ENCODE data around the gene SLC14A1. TPM values are rescaled to one million over a fixed set of nuclear protein-coding genes. Genes with fewer than 3 reads are reported as not detected.

Gene SLC14A1
- total RNA-seq, 2 experiments from 2014 or later, result 5.2 to 5.3 TPM

GRCh38 chr18:45752681-45753080, 28.7 kb downstream of the SLC14A1 start:
- H3K36me3 ChIP-seq (ENCODE audit: insufficient read depth, low read length), result no peaks in the 10 kb centered on the region
- peaks cover 42% of the 10 kb centered on the region for H3K27me3 Mint-ChIP-seq
- no peaks in the 10 kb centered on the region for H3K36me3 Mint-ChIP-seq (ENCODE audit: low read depth)
- H3K4me1 ChIP-seq (ENCODE audit: insufficient read depth, low read length), result no peaks in the 10 kb centered on the region
- peaks cover 3 to 5% of the 10 kb centered on the region in 2 experiments for H3K27me3 ChIP-seq (ENCODE audit: control insufficient read depth in 1 of 2, insufficient read depth in 2 of 2, low read length in 2 of 2)
- ChIA-PET POLR2A (no interaction called here), CTCF (no interaction called here)
- no peak overlapping the region for H3K4me3 ChIP-seq (ENCODE audit: low read length)
- H3K27ac Mint-ChIP-seq, result no peak overlapping the region
- no peaks in the 10 kb centered on the region for H3K9me3 Mint-ChIP-seq
- no peaks in the 10 kb centered on the region for H3K4me1 Mint-ChIP-seq (ENCODE audit: low read depth)
- no peak for ATAC-seq (ENCODE audit: poor library complexity)
- intact Hi-C loops (cut with DNase I, micrococcal nuclease), result no loop called here
- no peak overlapping the region for H3K27ac ChIP-seq (ENCODE audit: low read depth in 1 of 2, low read length in 2 of 2)
- no peaks in the 10 kb centered on the region for H3K9me3 ChIP-seq (ENCODE audit: control insufficient read depth in 1 of 2, insufficient read depth in 1 of 2, low read length in 2 of 2)
- DNase-seq, result no peak
- TF ChIP-seq CTCF (IDR thresholded peaks at IDR 0.05), result no peak
- H3K4me3 Mint-ChIP-seq, result no peak overlapping the region

- peaks cover 42% of the 10 kb centered on the region for H3K27me3 Mint-ChIP-seq
- ATAC-seq (ENCODE audit: poor library complexity) (no peak), DNase-seq (no peak)
- Histone ChIP-seq H3K9me3 (ENCODE audit: control insufficient read depth in 1 of 2, insufficient read depth in 1 of 2, low read length in 2 of 2) (no peaks in the 10 kb centered on the region), H3K36me3 (ENCODE audit: insufficient read depth, low read length) (no peaks in the 10 kb centered on the region), H3K4me1 (ENCODE audit: insufficient read depth, low read length) (no peaks in the 10 kb centered on the region), H3K27ac (ENCODE audit: low read depth in 1 of 2, low read length in 2 of 2) (no peak overlapping the region), H3K4me3 (ENCODE audit: low read length) (no peak overlapping the region), H3K27me3 (ENCODE audit: control insufficient read depth in 1 of 2, insufficient read depth in 2 of 2, low read length in 2 of 2) (peaks cover 3 to 5% of the 10 kb centered on the region in 2 experiments)
- H3K9me3 Mint-ChIP-seq, result no peaks in the 10 kb centered on the region
- no peaks in the 10 kb centered on the region for H3K4me1 Mint-ChIP-seq (ENCODE audit: low read depth)
- intact Hi-C loops (cut with DNase I, micrococcal nuclease), result no loop called here
- H3K36me3 Mint-ChIP-seq (ENCODE audit: low read depth), result no peaks in the 10 kb centered on the region
- CTCF ChIA-PET, result no interaction called here
- H3K27ac Mint-ChIP-seq, result no peak overlapping the region
- no peak overlapping the region for H3K4me3 Mint-ChIP-seq
- TF ChIP-seq CTCF (IDR thresholded peaks at IDR 0.05), result no peak
- POLR2A ChIA-PET, result no interaction called here
Observed at GRCh38 chr18:45753286-45753685, 29.3 kb downstream of the SLC14A1 start.

- H3K4me3 ChIP-seq (ENCODE audit: low read length), result no peak overlapping the region
- ATAC-seq (ENCODE audit: poor library complexity) (no peak), DNase-seq (no peak)
- no peaks in the 10 kb centered on the region for H3K9me3 ChIP-seq (ENCODE audit: control insufficient read depth in 1 of 2, insufficient read depth in 1 of 2, low read length in 2 of 2)
- Mint-ChIP-seq H3K4me3 (no peak overlapping the region), H3K4me1 (ENCODE audit: low read depth) (no peaks in the 10 kb centered on the region), H3K36me3 (ENCODE audit: low read depth) (no peaks in the 10 kb centered on the region), H3K27ac (no peak overlapping the region), H3K27me3 (peaks cover 48% of the 10 kb centered on the region), H3K9me3 (no peaks in the 10 kb centered on the region)
- no peak for TF ChIP-seq CTCF (IDR thresholded peaks at IDR 0.05)
- H3K4me1 ChIP-seq (ENCODE audit: insufficient read depth, low read length), result no peaks in the 10 kb centered on the region
- no peak overlapping the region for H3K27ac ChIP-seq (ENCODE audit: low read depth in 1 of 2, low read length in 2 of 2)
- peaks cover 3 to 5% of the 10 kb centered on the region in 2 experiments for H3K27me3 ChIP-seq (ENCODE audit: control insufficient read depth in 1 of 2, insufficient read depth in 2 of 2, low read length in 2 of 2)
- ChIA-PET POLR2A (no interaction called here), CTCF (no interaction called here)
- intact Hi-C loops (cut with DNase I, micrococcal nuclease), result no loop called here
- H3K36me3 ChIP-seq (ENCODE audit: insufficient read depth, low read length), result no peaks in the 10 kb centered on the region
Observed at GRCh38 chr18:45755934-45756333, 32.0 kb downstream of the SLC14A1 start.
